Measurements from ENCODE around the gene PCGF3.
"Not testable (repeated sequence)": the region's sequence is repeated elsewhere in the genome, so short reads cannot be mapped to it uniquely, and the experiment has no call there.

Gene PCGF3

GRCh38 chr4:705278-706082 lies at the start of gene PCGF3:
Gene PCGF3, plus strand, starts transcription at chr4:705832. Its CDS starts 27,849 bp downstream, at chr4:733681.
- no peak for FAIRE-seq

- FAIRE-seq = no peak
Measured at GRCh38 chr4:656436-657337, 48.9 kb upstream of the PCGF3 start.

- FAIRE-seq = no peak
Measured at GRCh38 chr4:657338-657833, 48.2 kb upstream of the PCGF3 start.

DNA sequence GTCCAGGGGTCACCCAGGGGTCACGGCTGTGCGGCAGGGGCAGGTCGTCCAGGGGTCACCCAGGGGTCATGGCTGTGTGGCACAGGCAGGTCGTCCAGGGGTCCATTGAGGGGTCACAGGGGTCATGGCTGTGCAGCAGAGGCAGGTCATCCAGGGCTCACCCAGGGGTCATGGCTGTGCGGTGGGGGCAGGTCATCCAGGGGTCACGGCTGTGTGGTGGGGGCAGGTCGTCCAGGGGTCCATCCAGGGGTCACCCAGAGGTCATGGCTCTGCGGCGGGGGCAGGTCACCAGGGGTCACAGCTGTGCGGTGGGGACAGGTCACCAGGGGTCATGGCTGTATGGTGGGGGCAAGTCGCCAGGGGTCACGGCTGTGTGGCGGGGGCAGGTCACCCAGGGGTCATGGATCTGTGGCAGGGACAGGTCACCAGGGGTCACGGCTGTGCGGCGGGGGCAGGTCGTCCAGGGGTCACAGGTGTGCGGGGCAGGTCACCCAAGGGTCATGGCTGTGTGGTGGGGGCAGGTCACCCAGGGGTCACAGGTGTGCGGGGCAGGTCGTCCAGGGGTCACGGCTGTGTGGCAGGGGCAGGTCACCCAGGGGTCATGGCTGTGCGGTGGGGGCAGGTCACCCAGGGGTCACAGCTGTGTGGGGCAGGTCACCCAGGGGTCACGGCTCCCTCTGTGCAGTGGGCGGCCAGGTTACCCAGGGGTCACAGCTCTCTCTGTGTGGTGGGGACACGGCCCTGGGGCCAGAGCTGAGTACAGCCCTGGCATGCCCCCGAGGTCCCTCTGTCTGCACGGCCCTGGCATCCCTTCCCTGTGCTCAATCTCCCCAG lies 47.6 kb upstream of the PCGF3 start:
- FAIRE-seq = no peak

DNA sequence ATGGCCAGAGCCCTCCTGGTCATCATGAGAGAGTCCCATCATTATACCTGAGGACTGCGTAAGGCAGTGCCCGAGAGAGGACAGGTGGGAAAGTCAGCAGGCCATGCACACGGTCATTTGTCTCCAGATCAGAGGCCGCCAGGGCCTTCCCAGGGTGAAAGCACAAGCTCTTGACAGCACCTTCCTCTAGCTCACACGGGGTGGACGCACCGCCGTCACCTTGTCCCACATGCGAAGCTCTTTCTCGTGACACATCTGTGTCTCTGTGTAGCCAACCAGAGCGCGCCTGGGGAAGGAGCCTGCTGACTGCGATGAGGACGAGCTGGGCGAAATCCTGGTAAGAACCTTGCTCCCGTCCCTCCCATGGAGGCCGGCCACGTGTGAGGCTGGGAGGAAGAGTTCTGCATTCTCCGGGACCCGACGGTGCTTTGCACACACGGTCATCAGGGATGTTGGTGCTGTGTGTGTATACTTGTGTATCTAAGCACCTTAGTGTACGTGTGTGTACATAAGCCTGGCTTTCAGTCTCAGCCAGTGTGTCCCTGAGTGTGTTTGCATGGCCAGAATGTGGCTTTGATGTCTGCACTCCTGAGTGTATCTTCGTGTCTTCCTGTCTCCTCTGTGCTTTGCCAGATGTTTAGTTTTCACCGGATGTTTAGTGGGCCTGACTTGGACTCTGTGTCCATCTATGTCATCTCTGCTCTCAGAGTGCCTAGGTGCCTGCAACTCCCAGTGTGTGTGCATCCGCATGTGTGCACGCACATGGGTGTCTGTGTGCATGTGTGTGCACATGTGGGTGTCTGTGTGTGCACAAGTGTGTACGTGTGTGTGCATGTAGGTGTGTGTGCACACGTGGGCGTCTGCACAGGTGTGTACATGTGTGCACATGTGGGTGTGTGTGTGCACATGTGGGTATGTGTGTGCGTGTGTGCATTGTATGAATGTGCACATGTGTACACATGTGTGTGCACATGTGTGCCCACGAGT lies 46.7 kb upstream of the PCGF3 start:
- FAIRE-seq = no peak

DNA sequence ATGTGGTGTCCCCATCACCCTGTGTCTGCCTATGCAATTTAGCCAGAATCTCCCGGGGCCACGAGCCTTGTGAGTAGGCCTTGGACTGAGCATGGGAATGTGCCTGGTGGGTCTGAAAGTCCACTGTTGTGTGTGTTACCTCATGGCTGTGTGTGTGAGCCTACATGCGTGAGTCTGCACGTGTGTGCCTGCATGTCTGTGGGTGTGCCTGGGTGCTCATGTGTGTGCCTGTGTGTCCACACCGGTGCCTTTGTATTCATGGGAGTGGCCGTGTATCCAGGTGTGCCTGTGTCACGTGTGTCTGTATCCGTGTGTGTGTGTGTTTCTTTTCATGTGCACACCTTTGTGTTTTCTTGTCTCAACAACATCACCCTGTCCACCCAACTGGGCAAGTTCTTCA lies 45.8 kb upstream of the PCGF3 start:
- no peak for FAIRE-seq

DNA sequence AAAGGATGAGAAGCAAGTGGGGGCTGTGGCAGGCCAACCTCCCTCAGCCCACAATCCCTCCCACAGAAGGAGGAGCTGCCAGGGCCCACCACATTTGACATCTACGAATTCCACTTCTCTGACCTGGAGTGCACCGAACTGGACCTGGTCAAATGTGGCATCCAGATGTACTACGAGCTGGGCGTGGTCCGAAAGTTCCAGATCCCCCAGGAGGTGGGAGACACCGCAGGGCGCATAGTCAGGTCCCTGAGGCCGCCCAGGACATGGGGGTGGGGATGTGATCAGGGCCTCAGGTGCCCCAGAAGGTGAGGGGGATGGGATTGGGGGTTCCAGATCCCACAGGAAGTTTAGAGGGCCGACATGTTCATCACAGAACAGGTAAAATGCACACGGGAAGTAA lies 45.2 kb upstream of the PCGF3 start:
- no peak for FAIRE-seq

- no peak for FAIRE-seq
Measured at GRCh38 chr4:661231-661630, 44.4 kb upstream of the PCGF3 start.

GRCh38 chr4:661881-662761 lies 43.5 kb upstream of the PCGF3 start:
- FAIRE-seq = no peak

GRCh38 chr4:663046-663437 lies 42.6 kb upstream of the PCGF3 start:
- no peak for FAIRE-seq

DNA sequence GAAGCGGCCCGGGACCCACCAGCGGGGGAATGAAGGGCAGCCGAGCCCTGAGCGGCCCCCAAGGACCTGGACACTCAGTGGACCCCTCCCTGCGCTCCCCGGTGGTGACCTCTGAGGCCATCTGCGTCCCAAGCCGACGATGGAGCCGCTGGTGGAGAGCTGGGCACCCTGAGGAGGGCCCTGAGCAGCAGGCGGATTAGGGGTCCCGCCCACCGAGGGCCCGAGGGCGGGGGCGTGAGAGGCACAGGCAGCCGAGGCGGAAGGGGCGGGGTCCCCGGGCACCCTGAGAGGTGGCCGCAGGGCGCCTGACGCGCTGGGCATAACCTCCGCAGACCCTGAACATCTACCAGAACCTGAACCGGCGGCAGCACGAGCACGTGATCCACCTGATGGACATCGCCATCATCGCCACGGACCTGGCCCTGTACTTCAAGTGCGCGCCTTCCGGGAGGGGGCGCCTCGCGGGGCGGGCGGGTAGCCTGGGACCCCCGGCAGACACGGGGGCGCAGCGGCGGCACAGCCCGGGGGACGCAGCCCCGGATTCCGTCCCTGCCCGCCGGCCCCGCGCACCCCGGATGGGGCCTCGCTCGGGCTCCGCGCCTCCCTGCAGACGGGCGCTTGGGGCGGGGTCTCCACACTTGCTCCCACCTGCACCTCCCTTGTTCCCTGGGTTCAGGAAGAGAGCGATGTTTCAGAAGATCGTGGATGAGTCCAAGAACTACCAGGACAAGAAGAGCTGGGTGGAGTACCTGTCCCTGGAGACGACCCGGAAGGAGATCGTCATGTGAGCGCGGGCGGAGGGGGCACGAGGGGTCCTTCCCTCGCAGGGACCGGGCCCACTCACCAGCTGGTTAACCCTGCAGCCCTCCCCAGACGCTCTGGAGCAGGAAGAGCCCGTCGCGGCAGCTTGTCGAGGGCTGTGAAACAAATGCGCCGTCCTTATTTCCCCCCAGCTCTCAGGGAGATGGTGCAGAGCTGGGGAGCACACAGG lies 41.9 kb upstream of the PCGF3 start:
- FAIRE-seq = no peak

DNA sequence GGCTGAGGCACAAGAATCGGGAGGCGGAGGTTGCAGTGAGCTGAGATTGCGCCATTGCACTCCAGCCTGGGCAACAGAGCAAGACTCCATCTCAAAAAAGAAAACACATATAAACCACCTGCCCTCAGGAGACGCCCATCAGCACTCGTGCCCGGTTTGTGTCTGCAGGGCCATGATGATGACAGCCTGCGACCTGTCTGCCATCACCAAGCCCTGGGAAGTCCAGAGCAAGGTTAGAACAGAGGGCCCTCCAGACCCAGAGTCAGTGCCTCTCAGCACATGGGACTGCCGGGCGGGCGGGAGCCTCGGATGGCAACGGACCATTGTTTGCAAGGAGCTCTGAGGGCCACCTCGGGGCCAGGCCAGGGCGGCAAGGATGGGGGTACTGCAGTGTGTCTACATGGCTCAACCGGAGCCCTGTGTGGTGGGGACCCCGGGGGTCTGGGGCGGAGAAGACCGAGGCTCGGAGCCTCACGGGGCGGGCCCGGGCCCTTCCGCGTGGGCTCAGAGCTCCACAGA lies 40.9 kb upstream of the PCGF3 start:
- no peak for FAIRE-seq

DNA sequence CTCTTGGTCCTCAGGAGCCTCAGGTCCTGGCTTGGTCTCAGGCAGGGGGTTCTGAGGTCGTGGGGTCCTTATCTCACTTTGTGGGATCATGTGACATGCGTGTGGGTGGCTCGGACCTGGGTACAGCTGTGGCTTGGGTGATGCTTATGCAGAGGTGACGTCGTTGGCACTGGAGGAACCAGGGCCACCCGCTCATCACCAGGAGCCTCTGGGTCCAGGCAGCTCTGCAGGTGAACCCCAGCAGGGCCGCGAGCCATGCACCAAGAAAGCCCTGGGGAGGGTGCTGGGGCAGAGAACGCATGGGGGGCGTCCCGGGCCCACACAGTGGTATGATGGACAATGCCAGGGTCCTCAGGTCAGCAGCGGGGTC lies 40.3 kb upstream of the PCGF3 start:
- no peak for FAIRE-seq

GRCh38 chr4:665751-666435 lies 39.7 kb upstream of the PCGF3 start:
- no peak for FAIRE-seq

DNA sequence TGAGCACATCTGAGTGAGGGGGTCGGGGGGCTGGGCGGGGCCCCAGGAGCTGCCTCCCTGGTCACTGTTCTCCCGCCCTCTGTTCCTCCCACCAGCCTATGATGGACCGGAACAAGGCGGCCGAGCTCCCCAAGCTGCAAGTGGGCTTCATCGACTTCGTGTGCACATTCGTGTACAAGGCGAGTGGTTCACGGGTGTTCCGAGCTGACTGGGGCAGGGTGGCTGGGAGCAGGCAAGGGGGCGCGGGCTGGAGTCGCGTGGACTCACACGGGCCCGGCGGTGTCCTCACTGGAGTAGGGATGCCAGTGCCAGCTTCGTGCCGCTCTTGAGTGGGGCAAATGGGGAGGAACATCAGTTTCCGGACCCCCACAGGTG lies 39.2 kb upstream of the PCGF3 start:
- no peak for FAIRE-seq

DNA sequence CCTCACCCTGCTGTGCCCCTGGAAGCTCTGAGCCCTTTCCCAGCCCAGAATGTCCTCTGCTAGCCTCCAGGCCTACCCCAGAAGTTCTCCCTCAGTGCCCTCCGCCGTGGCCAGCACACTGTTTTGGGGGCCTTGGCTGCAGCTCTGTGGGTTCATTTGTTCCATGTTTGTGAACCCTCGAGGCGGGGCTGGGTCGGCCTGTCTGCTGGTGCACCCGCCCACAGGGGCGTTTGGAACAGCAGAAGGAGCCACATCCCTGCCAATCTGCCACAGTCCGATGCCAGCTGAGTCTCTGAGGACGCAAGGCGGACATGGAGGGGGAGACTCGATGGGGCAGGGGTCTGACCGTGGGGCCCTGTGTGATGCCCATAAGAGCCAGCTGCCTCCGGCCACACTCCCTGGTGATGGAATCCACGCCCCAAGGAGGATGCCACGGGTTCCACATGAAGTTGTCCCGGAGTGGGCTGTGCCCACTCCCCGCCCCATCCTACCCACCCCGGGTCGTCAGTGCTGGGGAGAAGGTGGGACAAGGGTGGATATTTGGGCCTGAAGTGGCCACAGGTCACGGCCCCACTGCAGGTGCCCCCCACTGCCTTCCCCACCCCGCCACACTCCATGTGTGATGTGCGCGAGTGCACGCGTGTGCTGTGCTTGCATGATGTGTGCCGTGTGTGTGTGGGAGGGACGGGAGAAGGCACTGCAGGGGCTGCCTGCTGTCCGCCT lies 38.6 kb upstream of the PCGF3 start:
- no peak for FAIRE-seq

DNA sequence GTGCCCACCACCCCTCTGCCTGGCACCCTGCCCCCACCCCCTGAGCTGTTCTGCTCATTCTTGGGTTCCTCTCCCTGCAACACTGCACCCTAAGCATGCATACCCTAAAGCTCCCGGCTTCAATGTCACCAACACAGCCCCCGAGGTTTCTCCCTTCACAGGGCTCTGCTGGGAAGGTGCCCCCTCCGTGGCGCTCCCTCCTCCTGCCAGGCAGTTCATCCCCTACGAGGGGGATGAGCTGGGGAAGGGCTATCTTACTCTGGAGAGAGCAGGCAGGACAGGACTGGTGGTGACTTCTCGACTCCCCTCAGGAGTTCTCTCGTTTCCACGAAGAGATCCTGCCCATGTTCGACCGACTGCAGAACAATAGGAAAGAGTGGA lies 38.1 kb upstream of the PCGF3 start:
- no peak for FAIRE-seq

GRCh38 chr4:668219-668618 lies 37.4 kb upstream of the PCGF3 start:
- FAIRE-seq = not testable (repeated sequence)
